Measurements from ENCODE around the gene NHLRC3. TPM values are rescaled to one million over a fixed set of nuclear protein-coding genes. Genes with fewer than 3 reads are reported as not detected.

NHLRC3 gene
- total and polyA plus RNA-seq, 12 donors, result 6.6 to 52.1 (median 19.4) TPM

DNA sequence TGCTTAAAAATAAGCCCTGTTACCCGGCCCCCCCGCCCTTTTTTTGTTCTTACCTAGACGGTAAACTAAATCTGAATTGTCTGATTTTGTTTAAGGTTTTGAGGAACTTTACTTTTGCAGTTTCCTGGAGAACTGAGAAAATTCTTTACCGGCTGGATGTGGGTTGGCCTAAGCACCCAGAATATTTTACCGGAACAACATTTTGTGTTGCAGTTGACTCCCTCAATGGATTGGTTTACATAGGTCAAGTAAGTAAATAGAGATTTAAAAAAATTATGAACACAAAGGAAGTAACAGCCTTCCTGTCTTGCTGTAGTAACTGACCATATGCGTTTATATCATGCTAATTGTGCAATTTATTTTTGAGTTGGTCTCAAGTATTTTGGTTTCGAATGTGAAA is 785 bp downstream of the NHLRC3 start:
- peak overlapping the region in 4 of 5 donors; percentile 47 to 86 (median 77) for H3K27ac ChIP-seq
- TF ChIP-seq, protein P1, sequence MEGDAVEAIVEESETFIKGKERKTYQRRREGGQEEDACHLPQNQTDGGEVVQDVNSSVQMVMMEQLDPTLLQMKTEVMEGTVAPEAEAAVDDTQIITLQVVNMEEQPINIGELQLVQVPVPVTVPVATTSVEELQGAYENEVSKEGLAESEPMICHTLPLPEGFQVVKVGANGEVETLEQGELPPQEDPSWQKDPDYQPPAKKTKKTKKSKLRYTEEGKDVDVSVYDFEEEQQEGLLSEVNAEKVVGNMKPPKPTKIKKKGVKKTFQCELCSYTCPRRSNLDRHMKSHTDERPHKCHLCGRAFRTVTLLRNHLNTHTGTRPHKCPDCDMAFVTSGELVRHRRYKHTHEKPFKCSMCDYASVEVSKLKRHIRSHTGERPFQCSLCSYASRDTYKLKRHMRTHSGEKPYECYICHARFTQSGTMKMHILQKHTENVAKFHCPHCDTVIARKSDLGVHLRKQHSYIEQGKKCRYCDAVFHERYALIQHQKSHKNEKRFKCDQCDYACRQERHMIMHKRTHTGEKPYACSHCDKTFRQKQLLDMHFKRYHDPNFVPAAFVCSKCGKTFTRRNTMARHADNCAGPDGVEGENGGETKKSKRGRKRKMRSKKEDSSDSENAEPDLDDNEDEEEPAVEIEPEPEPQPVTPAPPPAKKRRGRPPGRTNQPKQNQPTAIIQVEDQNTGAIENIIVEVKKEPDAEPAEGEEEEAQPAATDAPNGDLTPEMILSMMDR (IDR thresholded peaks at IDR 0.05), result no peak
- no peak for TF ChIP-seq POLR2A (IDR thresholded peaks at IDR 0.05)

DNA sequence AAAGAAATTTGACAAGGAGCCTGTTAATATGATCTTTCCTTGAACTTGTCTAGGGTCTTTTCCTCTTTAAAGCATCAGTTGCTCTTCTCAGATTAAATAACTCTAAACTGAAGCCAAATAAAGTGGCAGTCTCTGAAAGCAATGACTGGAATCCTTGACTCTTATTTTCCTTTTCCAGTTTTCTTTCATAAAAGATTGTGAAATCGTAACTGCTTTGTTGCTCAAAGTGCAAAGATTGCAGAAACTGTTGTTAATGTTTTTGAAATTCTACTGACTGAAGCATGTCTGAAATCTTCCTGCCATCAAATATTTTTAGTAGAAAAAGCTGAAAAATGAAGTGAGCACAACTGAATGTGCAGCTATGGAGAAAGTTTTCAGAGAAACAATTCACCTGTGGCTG is 1.9 kb downstream of the NHLRC3 start:
- Histone ChIP-seq H3K4me3 (no peak overlapping the region), H3K36me3 (replicated peaks in 1 of 2) (peaks cover 0 to 5% of the 10 kb centered on the region in 2 donors), H3K27me3 (no peaks in the 10 kb centered on the region), H3K9me3 (replicated peaks in 1 of 3) (no peaks in the 10 kb centered on the region), H3K27ac (peak overlapping the region in 1 of 5 donors; percentile 37), H3K4me1 (replicated peaks in 1 of 2) (peaks cover 15 to 47% of the 10 kb centered on the region in 2 donors)
- 44 to 61% (median 48%) methylated on average over 1 of the region's 1 CpG for WGBS, 4 donors
- intact Hi-C loops (cut with DNase I), result no loop called here
- DNase-seq, result no peak
- no peak for TF ChIP-seq POLR2A (IDR thresholded peaks at IDR 0.05)
- TF ChIP-seq, protein P1 (IDR thresholded peaks at IDR 0.05), result no peak

More for the DNA sequence above, 785 bp downstream of the NHLRC3 start:
- Histone ChIP-seq H3K4me3 (peak overlapping the region in 1 of 4 donors; percentile 87), H3K4me1 (replicated peaks in 1 of 2) (peaks cover 15 to 59% of the 10 kb centered on the region in 2 donors), H3K27me3 (no peaks in the 10 kb centered on the region), H3K9me3 (replicated peaks in 1 of 3) (no peaks in the 10 kb centered on the region), H3K36me3 (replicated peaks in 1 of 2) (no peaks in the 10 kb centered on the region)
- intact Hi-C loops (cut with DNase I), result no loop called here
- no peak for DNase-seq
- 22 to 28% (median 25%) methylated on average over 7 of the region's 7 CpGs for WGBS, 4 donors

DNA sequence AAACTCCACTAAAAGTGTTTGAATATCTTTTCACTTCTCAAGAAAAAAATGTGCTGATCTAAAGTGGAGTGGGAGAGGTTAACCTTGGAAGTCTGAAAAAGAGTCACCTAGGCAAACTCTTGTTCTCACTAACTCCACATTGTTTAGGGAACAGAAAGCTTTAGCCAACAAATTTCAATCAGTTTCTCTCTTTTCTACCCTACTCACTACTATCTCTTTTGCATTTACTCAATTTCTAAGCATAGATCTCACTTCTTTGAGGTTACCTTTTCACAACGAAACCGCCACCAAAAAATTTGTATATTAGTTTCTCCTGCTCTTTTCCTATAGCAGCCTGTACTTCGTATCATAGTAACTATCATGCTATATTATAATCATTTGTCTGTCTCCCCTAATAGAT is 6.3 kb downstream of the NHLRC3 start:
- H3K9me3 ChIP-seq (replicated peaks in 1 of 3), result no peaks in the 10 kb centered on the region
- peaks cover 0 to 5% of the 10 kb centered on the region in 2 donors for H3K36me3 ChIP-seq (replicated peaks in 1 of 2)
- DNase-seq, result no peak
- no peaks in the 10 kb centered on the region for H3K27me3 ChIP-seq
- H3K27ac ChIP-seq, result no peak overlapping the region
- intact Hi-C loops (cut with DNase I), result no loop called here
- TF ChIP-seq, protein P1 (IDR thresholded peaks at IDR 0.05), result no peak
- no peak for TF ChIP-seq POLR2A (IDR thresholded peaks at IDR 0.05)
- H3K4me3 ChIP-seq, result no peak overlapping the region
- WGBS, 4 donors, result 95 to 98% (median 97%) methylated on average over 3 of the region's 3 CpGs
- H3K4me1 ChIP-seq (replicated peaks in 1 of 2), result peaks cover 0 to 21% of the 10 kb centered on the region in 2 donors

DNA sequence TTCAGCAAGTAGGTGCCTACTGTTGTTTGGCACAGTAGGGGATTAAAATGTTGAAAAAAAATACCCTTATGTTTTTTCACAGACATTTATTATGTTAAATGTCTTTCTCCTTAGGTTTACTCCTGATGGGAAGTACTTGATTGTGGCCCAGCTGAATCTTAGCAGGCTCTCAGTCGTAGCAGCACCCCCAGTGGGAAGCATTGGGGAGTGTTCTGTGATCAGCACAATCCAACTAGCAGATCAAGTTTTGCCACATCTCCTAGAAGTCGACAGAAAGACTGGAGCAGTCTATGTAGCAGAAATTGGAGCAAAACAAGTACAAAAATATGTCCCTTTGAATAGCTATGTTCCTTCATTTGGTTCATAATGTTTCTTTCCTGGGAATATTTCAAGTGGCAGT is 9.3 kb downstream of the NHLRC3 start:
- Histone ChIP-seq H3K4me1 (replicated peaks in 1 of 2) (no peaks in the 10 kb centered on the region), H3K36me3 (replicated peaks in 1 of 2) (peaks cover 0 to 5% of the 10 kb centered on the region in 2 donors), H3K9me3 (replicated peaks in 1 of 3) (no peaks in the 10 kb centered on the region), H3K27ac (no peak overlapping the region), H3K4me3 (no peak overlapping the region), H3K27me3 (no peaks in the 10 kb centered on the region)
- no peak for DNase-seq
- WGBS, 4 donors, result 49 to 62% (median 51%) methylated on average over 2 of the region's 2 CpGs
- intact Hi-C loops (cut with DNase I), result no loop called here
- TF ChIP-seq, protein P1 (IDR thresholded peaks at IDR 0.05), result no peak
- no peak for TF ChIP-seq POLR2A (IDR thresholded peaks at IDR 0.05)

All from adrenal gland (tissue), 12 donors.